GM18873 (cell line): ENCODE results near the gene RASA2.

Experiments used
- ATAC-seq: cut with Tn5 transposase; IDR thresholded peaks from one replicate; pipeline ENCODE4 v1.9.1; 2021; ENCODE audit warnings: mild to moderate bottlenecking, moderate library complexity, moderate number of reproducible peaks; ENCODE audit not compliant: unreplicated experiment, low FRiP score

Gene RASA2, protein sequence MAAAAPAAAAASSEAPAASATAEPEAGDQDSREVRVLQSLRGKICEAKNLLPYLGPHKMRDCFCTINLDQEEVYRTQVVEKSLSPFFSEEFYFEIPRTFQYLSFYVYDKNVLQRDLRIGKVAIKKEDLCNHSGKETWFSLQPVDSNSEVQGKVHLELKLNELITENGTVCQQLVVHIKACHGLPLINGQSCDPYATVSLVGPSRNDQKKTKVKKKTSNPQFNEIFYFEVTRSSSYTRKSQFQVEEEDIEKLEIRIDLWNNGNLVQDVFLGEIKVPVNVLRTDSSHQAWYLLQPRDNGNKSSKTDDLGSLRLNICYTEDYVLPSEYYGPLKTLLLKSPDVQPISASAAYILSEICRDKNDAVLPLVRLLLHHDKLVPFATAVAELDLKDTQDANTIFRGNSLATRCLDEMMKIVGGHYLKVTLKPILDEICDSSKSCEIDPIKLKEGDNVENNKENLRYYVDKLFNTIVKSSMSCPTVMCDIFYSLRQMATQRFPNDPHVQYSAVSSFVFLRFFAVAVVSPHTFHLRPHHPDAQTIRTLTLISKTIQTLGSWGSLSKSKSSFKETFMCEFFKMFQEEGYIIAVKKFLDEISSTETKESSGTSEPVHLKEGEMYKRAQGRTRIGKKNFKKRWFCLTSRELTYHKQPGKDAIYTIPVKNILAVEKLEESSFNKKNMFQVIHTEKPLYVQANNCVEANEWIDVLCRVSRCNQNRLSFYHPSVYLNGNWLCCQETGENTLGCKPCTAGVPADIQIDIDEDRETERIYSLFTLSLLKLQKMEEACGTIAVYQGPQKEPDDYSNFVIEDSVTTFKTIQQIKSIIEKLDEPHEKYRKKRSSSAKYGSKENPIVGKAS

DNA sequence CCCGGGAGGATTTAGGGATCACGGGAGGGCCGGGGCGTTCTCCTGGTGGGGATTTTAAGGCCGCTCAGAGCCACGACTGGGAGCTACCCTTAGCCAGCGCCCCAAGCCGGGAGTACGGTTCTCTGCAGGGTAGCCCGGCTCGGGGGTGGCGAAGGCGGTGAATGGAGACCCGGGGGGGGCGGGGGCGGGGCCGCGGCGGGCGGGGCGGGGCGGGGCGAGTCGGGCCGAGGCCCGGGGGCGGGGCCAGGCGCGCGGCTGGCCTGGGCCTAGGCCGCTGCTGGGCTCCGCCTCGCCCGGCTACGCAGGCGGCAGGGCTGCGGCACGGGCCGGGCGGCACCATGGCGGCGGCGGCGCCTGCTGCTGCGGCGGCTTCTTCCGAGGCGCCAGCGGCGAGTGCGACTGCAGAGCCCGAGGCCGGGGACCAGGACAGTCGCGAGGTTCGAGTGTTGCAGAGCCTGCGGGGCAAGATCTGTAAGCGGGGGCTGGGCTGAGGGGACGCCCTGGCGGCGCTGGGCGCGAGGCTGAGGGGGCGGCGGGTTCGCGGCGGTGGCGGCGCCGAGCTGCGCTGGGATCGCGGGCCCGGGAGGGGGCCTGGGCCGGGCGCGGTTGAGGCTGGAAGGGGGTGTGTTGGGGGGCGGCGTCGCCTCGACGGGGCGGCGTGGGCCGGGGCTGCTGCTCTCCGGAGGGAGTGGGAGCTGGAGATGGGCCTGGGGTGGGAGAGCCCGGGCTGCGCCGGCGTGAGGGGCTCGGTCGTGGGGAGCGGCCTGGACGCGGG lies at the start of gene RASA2:
Gene RASA2 (plus strand): TSS at position 282 of the 775 bp plus-strand sequence. CDS start 57 bp downstream, at position 339.
- ATAC-seq = peak; percentile 38

DNA sequence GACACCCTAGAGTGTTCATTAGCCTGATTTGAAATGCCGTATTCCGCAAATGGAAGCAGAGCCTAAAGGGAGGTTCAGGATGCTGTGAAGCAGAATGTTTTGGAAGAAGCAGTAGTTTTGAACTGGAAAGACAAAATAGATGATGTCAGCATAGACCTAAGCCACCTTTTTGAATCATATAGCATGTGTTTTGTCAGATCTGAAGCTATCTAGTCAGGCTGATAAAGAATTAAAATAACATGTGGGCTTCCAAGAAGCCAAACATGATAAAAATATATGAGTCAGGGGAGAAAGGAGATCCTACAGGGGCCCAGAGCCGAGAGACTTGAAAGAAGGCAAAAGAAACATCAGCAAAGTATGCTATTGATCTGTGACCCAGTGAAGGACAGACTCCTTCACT lies 47.2 kb upstream of the RASA2 start:
- ATAC-seq = no peak

DNA sequence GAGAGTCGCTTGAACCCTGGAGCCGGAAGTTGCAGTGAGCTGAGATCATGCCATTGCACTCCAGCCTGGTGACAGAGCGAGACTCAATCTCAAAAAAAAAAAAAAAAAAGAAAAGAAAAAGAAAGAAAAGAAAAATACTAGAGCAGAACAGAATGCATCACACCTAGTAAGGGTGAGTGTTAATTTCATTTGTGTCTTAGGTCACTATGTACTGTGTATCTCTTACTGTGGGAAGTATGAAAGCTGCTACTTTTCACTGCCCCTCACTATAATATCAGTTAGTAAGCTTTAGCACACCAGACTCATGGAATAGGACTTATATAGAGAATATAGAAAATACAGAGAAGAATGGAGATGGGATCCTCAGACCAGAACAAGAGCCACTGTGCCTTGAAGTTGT lies 45.9 kb upstream of the RASA2 start:
- ATAC-seq = peak; percentile 19

DNA sequence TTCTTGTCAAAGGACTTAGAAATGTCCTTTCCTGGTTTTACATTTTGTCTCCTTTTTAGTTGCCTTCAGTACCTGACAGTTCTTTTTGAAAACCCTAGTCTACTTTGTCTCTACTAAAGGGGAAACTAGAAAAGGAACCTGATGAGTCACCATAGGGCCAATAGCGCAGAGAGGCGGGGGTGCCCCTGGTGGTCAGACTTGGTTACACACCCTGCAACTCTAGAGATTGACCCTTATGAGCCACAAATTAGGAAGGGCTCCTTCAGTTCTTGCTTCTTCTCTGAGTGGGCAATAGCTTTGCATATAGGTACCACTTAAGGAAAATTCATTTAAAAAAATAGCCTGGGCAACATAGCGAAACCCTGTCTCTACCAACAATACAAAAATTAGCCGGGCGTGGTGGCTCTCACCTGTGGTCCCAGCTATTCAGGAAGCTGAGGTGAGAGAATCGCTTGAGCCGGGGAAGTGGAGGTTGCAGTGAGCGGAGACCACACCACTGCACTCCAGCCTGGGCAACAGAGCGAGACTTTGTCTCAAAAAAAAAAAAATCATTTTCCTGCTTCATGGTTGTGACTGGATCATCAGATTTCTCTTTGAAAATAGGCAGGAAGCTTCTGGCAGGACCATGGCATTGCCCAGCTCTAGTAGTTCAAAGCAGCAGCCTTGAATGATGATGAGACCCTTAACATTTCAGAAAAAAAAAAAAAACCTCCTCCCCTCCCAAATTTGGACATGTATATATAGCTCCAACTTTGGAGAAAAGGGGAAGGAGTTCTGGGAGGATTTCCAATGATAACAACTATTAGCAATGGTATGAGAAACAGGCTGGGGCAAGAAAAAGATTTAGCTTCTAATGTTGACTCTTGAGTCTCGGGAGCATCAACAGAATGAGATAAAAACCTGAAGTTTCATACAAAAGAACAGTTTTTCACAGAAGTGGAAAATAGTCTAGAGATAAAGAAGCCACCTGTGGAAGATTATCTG lies 45.2 kb upstream of the RASA2 start:
- ATAC-seq = peak; percentile 89

DNA sequence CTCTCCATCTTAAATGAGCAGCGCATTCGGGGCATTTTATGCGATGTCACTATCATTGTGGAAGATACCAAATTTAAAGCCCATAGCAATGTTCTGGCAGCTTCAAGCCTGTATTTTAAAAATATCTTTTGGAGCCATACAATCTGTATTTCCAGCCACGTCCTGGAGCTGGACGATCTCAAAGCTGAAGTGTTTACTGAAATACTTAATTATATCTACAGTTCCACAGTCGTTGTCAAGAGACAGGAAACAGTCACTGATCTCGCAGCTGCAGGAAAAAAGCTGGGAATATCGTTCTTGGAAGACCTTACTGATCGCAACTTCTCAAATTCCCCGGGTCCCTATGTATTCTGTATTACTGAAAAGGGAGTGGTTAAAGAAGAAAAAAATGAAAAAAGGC lies 44.4 kb upstream of the RASA2 start:
- no peak for ATAC-seq

DNA sequence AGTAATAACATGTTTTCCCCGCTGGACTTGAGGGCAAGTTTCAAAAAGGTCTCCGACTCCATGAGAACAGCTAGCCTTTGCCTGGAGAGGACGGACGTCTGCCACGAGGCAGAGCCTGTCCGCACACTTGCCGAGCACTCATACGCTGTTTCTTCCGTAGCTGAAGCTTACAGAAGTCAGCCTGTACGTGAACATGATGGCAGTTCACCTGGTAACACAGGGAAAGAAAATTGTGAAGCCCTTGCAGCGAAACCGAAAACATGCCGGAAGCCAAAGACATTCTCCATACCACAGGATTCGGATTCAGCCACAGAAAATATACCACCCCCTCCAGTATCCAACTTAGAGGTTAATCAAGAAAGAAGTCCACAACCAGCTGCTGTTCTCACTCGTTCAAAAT lies 43.9 kb upstream of the RASA2 start:
- ATAC-seq = no peak

DNA sequence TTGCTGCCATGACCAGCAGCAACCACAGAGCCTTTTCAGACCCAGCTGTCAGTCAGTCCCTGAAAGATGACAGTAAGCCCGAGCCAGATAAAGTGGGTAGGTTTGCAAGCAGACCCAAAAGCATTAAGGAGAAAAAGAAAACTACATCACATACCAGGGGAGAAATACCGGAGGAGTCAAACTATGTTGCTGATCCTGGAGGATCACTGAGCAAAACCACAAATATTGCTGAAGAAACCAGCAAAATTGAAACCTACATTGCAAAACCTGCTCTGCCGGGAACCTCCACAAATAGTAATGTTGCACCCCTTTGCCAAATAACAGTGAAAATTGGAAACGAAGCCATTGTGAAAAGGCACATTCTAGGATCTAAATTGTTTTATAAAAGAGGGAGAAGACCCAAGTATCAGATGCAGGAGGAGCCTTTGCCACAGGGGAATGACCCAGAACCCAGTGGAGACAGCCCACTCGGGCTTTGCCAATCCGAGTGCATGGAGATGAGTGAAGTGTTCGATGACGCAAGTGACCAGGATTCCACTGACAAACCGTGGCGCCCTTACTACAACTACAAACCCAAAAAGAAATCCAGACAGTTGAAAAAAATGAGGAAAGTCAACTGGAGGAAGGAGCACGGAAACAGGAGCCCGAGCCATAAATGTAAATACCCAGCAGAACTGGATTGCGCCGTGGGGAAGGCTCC lies 42.1 kb upstream of the RASA2 start:
- ATAC-seq = no peak

DNA sequence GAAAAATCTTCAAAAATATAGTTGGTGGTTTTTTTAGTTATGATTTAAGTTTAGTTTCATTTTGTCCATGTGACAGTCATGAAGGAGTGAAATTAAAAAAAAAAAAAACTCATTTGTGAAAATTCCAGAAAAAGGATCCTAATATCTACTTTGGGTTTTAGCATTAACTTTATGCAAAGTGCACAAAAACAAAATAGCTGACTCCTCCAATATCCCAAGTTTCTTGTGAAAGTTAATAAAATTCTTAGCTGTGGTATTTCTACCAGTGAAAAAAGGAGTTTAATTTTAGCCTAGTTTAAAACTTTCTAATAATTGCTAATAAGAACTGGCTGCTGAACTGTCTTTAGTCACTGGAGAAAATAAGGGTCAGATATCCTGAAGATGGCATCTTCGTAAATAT lies 40.8 kb upstream of the RASA2 start:
- no peak for ATAC-seq

DNA sequence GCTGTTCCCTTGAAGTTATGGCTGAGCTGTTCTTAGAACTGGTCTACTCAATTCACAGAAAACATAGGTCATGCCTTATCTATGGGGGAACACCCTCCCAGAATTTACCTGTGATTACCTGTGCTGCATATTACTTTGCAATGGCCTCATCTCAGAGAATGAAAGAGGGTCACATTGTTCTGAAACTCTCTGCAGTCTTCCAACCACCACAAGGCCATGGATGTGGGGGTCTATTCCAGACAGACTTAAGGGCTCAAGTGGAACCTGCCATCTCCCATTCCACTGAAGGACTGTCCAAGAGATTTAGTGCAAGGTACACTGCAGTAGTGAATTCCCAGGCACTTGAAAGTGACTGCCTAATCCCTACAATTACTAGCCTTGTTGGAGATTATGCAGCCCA lies 40.1 kb upstream of the RASA2 start:
- ATAC-seq = no peak

DNA sequence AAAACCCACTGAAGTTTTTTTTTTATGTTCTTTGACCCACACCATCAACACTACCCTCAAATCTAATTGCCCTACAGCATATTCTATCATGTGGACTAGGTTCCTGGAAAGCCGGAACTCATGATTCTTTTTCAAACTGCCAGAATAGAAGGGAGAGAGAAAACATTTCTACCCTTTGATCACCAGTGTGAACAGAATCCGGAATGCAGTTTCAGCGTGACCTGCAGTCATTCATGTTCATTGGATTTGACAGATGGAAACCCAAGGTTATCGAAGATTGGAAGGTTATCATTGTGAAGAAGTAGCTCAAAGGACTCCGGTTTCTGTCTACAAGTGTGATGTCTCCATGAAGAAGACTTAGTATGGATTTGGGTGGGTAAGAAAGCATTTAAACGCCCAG lies 39.4 kb upstream of the RASA2 start:
- no peak for ATAC-seq

DNA sequence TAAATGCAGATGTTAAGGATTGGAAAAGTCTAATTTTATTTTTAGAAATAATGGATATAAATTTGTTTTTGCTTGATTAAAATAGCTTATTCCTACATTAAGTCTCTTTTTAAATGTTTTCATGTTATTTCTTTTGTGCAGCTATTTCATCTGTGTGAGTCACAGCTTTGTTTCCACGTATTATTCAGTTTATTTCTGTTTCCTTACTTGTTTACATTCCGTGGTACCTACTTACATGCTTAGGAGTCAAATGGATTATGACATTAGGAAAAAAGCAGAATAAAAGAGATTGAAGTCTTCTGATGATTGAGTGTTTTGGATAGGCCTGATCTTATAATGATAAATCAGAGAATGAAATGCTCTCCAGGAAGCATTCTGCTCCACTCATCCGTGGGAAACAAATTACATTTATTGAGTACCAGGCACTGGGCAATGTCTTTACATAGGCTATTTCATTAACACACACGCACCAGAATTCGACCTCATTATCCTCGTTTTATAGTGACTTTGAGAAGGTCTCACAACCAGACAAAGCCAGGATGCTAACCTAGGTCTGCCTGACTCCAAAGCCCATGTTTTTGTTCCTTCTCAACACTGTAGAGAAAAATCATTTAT lies 38.1 kb upstream of the RASA2 start:
- no peak for ATAC-seq

DNA sequence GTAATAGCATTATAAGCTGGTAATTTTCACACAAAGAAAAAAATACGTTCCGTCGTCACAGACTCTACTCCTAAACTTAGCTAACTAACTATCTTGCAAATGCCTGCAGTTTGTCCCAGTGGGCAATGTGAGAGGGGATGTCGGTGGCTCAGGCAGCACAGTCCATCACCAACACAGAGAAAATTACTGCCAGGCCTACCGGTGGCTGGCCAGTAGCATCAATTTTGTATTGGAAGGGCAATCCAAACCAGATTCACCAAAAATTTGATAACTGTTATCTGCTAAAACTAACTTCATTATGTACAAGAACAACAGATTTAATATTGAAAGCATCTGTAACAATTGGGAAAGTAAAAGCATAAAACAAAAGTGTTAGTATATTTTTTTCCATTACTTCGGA lies 37.4 kb upstream of the RASA2 start:
- ATAC-seq = no peak

DNA sequence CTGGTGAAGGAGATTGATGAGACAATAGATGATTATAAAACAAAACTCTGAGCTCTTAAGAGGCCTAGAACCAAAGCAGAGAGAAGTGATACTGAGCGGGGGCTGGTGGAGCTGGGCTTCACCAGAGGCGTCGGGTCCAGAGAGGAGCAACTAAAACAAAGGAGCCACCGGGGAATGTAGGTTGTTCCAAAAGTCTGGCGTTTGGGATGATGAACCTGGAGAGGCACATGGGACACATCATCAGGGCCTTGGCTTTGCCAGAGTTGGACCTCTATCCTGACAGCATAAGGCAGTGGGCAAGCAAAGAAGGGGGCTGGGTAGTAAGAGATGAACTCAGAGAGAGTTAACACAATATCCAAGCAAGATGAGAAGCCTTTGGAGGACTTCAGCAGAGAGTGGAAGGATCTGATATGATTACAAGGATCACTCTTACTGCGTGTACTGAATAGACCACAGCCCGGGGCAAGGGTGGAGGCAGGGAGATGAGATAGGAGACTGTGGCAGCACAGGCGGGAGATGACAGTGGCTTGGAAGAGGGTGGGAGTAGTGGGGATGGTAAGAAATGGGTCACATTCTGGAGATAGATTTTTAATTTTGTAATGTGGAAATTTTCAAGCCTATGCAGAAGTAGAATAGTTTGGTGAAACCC lies 36.0 kb upstream of the RASA2 start:
- no peak for ATAC-seq

DNA sequence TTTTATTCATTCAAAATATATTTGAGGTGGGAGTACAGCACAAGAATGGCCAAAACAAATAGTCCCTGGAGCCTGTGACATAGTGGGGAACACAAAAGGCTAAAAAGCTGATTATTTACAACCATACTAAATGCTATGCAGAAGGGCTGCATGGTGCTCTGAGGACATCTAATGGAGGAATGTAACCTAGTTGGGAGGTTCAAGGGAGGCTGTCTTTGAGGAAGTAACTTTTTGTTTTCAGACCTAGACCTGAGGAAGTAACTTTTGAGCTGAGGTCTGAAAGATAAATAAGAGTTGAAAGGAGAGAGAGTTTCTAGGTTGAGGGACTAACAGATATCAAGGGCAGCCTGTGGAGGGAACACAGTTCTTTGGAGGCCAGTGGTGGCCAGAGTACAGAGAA lies 34.8 kb upstream of the RASA2 start:
- peak; percentile 56 for ATAC-seq

DNA sequence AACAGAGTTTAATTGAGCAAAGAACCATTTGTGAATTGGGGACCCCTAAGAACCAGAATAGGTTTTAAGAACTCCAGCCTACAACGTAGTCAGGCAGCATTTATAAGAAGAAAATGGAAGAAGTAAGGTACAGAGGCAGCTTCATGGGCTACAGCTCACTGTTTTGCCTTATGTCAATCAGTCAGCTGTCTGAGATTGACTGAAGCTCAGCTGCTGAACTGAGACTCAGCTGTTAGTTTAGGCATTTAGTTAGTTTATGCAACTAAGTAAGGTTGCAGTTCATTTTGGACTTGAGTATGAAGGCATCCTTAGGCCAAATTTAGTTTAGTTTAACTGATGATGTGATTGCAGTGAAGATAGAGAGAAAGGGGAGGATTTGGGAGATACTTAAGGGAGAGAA lies 34.1 kb upstream of the RASA2 start:
- ATAC-seq = no peak

DNA sequence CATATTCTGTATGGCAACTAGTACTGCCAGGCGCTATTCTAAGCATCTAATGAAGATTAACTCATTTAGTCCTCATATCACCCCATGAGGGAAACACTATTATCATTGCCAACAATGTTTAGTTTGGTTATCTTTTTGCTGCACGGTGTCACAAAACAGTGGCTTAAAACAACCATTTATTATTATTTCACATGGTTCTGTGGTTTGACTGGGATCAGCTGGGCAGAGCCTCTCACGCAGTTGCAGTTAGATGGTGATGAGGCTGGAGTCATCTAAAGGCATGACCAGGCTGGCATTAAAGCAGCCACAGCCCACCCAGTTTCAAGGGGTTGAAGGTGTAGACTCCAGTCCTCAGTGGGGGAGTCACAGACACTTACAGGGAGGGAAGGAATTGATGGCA lies 32.8 kb upstream of the RASA2 start:
- ATAC-seq = no peak

DNA sequence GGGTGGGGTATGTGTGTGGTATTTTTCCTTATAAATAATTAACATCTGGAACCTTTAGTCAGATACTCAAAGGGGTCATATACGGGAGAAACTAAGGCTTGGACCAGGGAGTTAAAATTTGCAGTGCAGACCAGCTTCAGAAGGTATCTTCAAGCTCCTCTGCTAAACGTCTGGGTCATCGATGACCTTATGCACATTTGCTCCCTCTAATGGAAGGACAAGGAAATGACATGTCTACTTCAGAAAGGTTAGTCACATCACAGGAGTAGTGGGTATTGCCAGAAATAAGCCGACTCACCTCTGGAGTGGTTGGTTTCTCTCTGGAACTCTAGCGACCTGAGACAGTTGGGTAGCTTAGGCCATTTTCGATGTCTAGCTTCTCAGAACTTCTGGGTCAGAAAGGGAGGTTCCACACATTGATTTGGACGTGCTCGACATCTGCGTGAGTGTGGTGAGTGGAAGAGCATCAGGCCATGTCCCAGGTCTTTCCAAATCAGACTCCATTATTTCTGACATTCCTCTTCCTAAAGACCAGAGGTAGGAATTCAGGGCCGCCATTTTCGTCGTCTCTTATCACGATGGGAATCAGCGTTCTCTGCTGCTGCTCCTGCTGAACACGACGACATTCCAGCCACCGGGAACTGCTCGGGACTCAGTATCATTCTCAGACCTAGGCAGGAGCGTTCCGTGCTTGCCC lies 31.8 kb upstream of the RASA2 start:
- ATAC-seq = peak; percentile 45
